IMR-90 (cell line): ENCODE data around the gene ATP5F1C. TPM values are rescaled to one million over a fixed set of nuclear protein-coding genes. Genes with fewer than 3 reads are reported as not detected.

Experiments
- ATAC-seq: fragments of 200-7000 bp; cut with Tn5 transposase; 2 replicates; pipeline ENCODE4 v1.9.1; 2020; ENCODE audit warnings: low read depth, mild to moderate bottlenecking, moderate library complexity
- BruUV-seq: library from RNA; stranded (reverse); fragments of 400-500 nt; replicated peaks from 2 replicates; lab custom pipeline; 2021; lab: Mats Ljungman, UMichigan
- CTCF ChIA-PET: fragments of 300-600 bp; formaldehyde crosslinking; extraction: SDS; loops from one replicate; lab custom pipeline; 2021; ENCODE audit warnings: antibody characterized with exemption; lab: Yijun Ruan, JAX
- POLR2A ChIA-PET: fragments of 300-600 bp; sonication (Branson Sonifier 250); formaldehyde crosslinking; loops from one replicate; lab custom pipeline; 2022; ENCODE audit warnings: antibody characterized with exemption; ENCODE audit not compliant: unreplicated experiment; lab: Charles Lee
- DNase-seq: peaks from one replicate; pipeline ENCODE4 v3.0.0; 2013
- H2AFZ ChIP-seq: replicated peaks from 2 replicates; pipeline ENCODE3; 2013; ENCODE audit warnings: low read length, mild to moderate bottlenecking; ENCODE audit not compliant: poor library complexity
- H2AK5ac ChIP-seq: 2 replicates; pipeline ENCODE4 v1.6.1; 2013; ENCODE audit warnings: low read depth, low read length, inconsistent platforms
- H2AK9ac ChIP-seq: replicated peaks from 2 replicates; pipeline ENCODE3; 2013; ENCODE audit warnings: mild to moderate bottlenecking, low read depth, low read length, moderate library complexity; ENCODE audit not compliant: poor library complexity
- H2BK120ac ChIP-seq: 2 replicates; pipeline ENCODE4 v1.6.1; 2013; ENCODE audit warnings: low read depth, low read length, inconsistent platforms
- H2BK15ac ChIP-seq: 3 replicates; pipeline ENCODE4 v1.6.1; 2013; ENCODE audit warnings: low read depth, low read length, inconsistent platforms
- H2BK20ac ChIP-seq: 2 replicates; pipeline ENCODE4 v1.6.1; 2013; ENCODE audit warnings: low read depth, mild to moderate bottlenecking, inconsistent platforms, low read length, moderate library complexity
- H2BK5ac ChIP-seq: 2 replicates; pipeline ENCODE4 v1.6.1; 2013; ENCODE audit warnings: mild to moderate bottlenecking, low read depth, low read length, inconsistent platforms; ENCODE audit not compliant: poor library complexity, severe bottlenecking
- H3K14ac ChIP-seq: replicated peaks from 2 replicates; pipeline ENCODE4 v1.6.1; 2013; ENCODE audit warnings: low read depth, low read length, inconsistent platforms
- H3K18ac ChIP-seq: 2 replicates; pipeline ENCODE4 v1.6.1; 2013; ENCODE audit warnings: low read depth, low read length, control low read depth
- H3K23ac ChIP-seq: 2 replicates; pipeline ENCODE4 v1.6.1; 2013; ENCODE audit warnings: low read depth, low read length, inconsistent platforms
- H3K27ac ChIP-seq: 2 replicates; pipeline ENCODE4 v1.5.1; 2013; ENCODE audit warnings: mild to moderate bottlenecking, control low read depth, low read length; ENCODE audit not compliant: insufficient read depth
- H3K27me3 ChIP-seq: 2 replicates; pipeline ENCODE4 v1.6.1; 2013; ENCODE audit warnings: low read length; ENCODE audit not compliant: control insufficient read depth, insufficient read depth
- H3K36me3 ChIP-seq: 2 replicates; pipeline ENCODE4 v1.6.1; 2013; ENCODE audit warnings: low read length, mixed read lengths; ENCODE audit not compliant: control insufficient read depth, insufficient read depth
- H3K4ac ChIP-seq: 2 replicates; pipeline ENCODE4 v1.6.1; 2013; ENCODE audit warnings: low read depth, low read length, inconsistent platforms
- H3K4me1 ChIP-seq: 2 replicates; pipeline ENCODE4 v1.6.1; 2013; ENCODE audit warnings: low read length, mixed read lengths; ENCODE audit not compliant: control insufficient read depth, insufficient read depth
- H3K4me2 ChIP-seq: 2 replicates; pipeline ENCODE4 v1.6.1; 2013; ENCODE audit warnings: low read depth, mild to moderate bottlenecking, control low read depth, low read length, moderate library complexity
- H3K4me3 ChIP-seq: 2 replicates; pipeline ENCODE4 v1.5.1; 2013; ENCODE audit warnings: low read depth, mild to moderate bottlenecking, control low read depth, low read length, moderate library complexity; ENCODE audit not compliant: insufficient read depth
- H3K56ac ChIP-seq: 2 replicates; pipeline ENCODE4 v1.6.1; 2013; ENCODE audit warnings: low read length, inconsistent platforms; ENCODE audit not compliant: insufficient read depth; ENCODE audit errors: extremely low read depth
- H3K79me1 ChIP-seq, 2 experiments: 2 replicates each; pipeline ENCODE4 v1.6.1; 2013; ENCODE audit warnings: low read length in 2 of 2, inconsistent platforms in 1 of 2, low read depth in 1 of 2
- H3K9ac ChIP-seq: 2 replicates; pipeline ENCODE4 v1.6.1; 2013; ENCODE audit warnings: low read depth, low read length, control low read depth
- H3K9me1 ChIP-seq: 2 replicates; pipeline ENCODE4 v1.6.1; 2013; ENCODE audit warnings: low read length, inconsistent platforms; ENCODE audit not compliant: insufficient read depth
- H3K9me3 ChIP-seq: 2 replicates; pipeline ENCODE4 v1.6.1; 2013; ENCODE audit warnings: low read length; ENCODE audit not compliant: control insufficient read depth, insufficient read depth
- H4K20me1 ChIP-seq: 2 replicates; pipeline ENCODE4 v1.6.1; 2013; ENCODE audit warnings: low read length, inconsistent platforms; ENCODE audit not compliant: insufficient read depth
- H4K5ac ChIP-seq: 2 replicates; pipeline ENCODE4 v1.6.1; 2013; ENCODE audit warnings: mild to moderate bottlenecking, low read depth, low read length, control low read depth
- H4K8ac ChIP-seq, 2 experiments: 2 replicates each; pipeline ENCODE4 v1.6.1; 2013; ENCODE audit warnings: low read depth in 2 of 2, low read length in 2 of 2, control low read depth in 1 of 2, inconsistent platforms in 1 of 2
- H4K91ac ChIP-seq: 2 replicates; pipeline ENCODE4 v1.6.1; 2013; ENCODE audit warnings: low read depth, low read length, inconsistent platforms; ENCODE audit not compliant: insufficient read depth
- MAZ ChIP-seq: IDR thresholded peaks from 2 replicates; pipeline ENCODE4 v1.6.1; 2012; ENCODE audit warnings: low read depth, mild to moderate bottlenecking, low read length, improper control_type of control experiment, moderate library complexity, borderline replicate concordance
- WGBS, 2 experiments: methylation state at CpG; one replicate each; pipeline versions ENCODE4 v1.1.5 to v1.1.7; 2013; ENCODE audit warnings: missing lambda C conversion rate in 2 of 2; ENCODE audit not compliant: insufficient read length in 1 of 2; ENCODE audit errors: extremely low coverage in 2 of 2; 5-methylcytosine and 5-hydroxymethylcytosine counted together
- dilution Hi-C: fragments of 300-500 bp; cut with HindIII; formaldehyde crosslinking; loops from one replicate; pipeline ENCODE4 v1.14.3; 2018; ENCODE audit warnings: low sequenced_read_pairs; ENCODE audit not compliant: unreplicated experiment
- in situ Hi-C: fragments of 300-500 bp; cut with MboI; formaldehyde crosslinking; loops from 3 replicates; pipeline ENCODE4 v1.14.3; 2019; ENCODE audit warnings: low sequenced_read_pairs, inconsistent platforms, mixed read lengths
- intact Hi-C: fragments of 100-400 bp; cut with micrococcal nuclease; formaldehyde crosslinking; loops from 2 replicates; pipeline ENCODE4 v1.10.0; 2022
- polyA plus RNA-seq, 3 experiments: library from polyadenylated mRNA; depleted of rRNA; stranded (reverse); fragments of >200 nt; gene quantifications; 2 replicates each; pipeline ENCODE4 v1.2.3, GENCODE V29; 2012; ENCODE audit warnings: low replicate concordance in 1 of 3
- total RNA-seq: library from RNA; depleted of rRNA; stranded (reverse); fragments of >200 nt; gene quantifications from 2 replicates; pipeline ENCODE4 v1.2.3, GENCODE V29; 2012
- TF ChIP-seq, protein P1 (sequence below): fragments of 150-350 bp; IDR thresholded peaks from 2 replicates; pipeline ENCODE4 v1.6.1; 2016; ENCODE audit warnings: low read depth, mild to moderate bottlenecking, low read length, moderate library complexity, borderline replicate concordance

Gene ATP5F1C
- total and polyA plus RNA-seq, 2 of the 4 experiments (the other 2 are of a cell fraction): 357 to 367 TPM

DNA sequence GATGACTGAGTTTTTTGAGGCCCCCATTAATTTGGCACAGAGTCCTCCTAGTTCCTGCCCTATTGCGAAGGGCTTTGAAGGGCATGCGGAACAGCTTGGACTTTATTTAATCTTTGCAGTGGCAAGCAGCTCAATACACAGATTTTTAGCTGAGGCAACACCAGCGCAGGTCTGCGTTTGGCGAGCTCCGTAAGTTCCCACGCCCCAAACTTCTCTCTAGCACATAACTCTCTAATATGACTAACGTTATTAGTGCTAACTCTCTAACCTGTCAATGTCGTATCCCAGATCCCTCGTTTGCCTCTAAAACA is 30.0 kb downstream of the ATP5F1C start:
- no peak overlapping the region for H3K4ac ChIP-seq
- no peak overlapping the region for H3K23ac ChIP-seq
- H3K14ac ChIP-seq: no peak overlapping the region
- TF ChIP-seq, protein P1, sequence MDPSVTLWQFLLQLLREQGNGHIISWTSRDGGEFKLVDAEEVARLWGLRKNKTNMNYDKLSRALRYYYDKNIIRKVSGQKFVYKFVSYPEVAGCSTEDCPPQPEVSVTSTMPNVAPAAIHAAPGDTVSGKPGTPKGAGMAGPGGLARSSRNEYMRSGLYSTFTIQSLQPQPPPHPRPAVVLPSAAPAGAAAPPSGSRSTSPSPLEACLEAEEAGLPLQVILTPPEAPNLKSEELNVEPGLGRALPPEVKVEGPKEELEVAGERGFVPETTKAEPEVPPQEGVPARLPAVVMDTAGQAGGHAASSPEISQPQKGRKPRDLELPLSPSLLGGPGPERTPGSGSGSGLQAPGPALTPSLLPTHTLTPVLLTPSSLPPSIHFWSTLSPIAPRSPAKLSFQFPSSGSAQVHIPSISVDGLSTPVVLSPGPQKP: no peak
- TF ChIP-seq MAZ: no peak
- H4K8ac ChIP-seq: peak overlapping the region; percentile 30 to 95
- H2BK5ac ChIP-seq: no peak overlapping the region
- no peaks in the 10 kb centered on the region; the same call in 1 of the 2 replicates for H3K36me3 ChIP-seq
- H3K27me3 ChIP-seq: peaks cover 15% of the 10 kb centered on the region; the same call in 1 of the 2 replicates
- no peak overlapping the region for H2BK15ac ChIP-seq
- peak overlapping the region; percentile 65; the same call in 1 of the 2 replicates for H4K5ac ChIP-seq
- no peak overlapping the region for H2AK5ac ChIP-seq
- BruUV-seq: no TSS peak
- H4K20me1 ChIP-seq: peaks cover 3% of the 10 kb centered on the region; the same call in 1 of the 2 replicates
- no peak overlapping the region for H2BK120ac ChIP-seq
- intact Hi-C loops: no loop called here
- peak overlapping the region; percentile 77 for H2AK9ac ChIP-seq
- CTCF ChIA-PET: interaction anchor here (0.6 to 1.0 kb wide), 2 partner anchors 10 to 1424 kb away, joined by 3 read pairs; no protein-coding TSS in a partner anchor
- H3K4me3 ChIP-seq: peak overlapping the region; percentile 93
- no peak overlapping the region; the same call in 1 of the 2 replicates for H3K9ac ChIP-seq
- H3K9me1 ChIP-seq: no peaks in the 10 kb centered on the region
- POLR2A ChIA-PET: no interaction called here
- ATAC-seq (no peak), DNase-seq (no peak)
- H3K4me2 ChIP-seq: peak overlapping the region; percentile 95
- peak overlapping the region; percentile 98 for H2AFZ ChIP-seq
- H3K9me3 ChIP-seq: no peaks in the 10 kb centered on the region
- peaks cover 5 to 23% of the 10 kb centered on the region in 2 experiments for H3K79me1 ChIP-seq
- no peak overlapping the region for H2BK20ac ChIP-seq
- in situ Hi-C loops: no loop called here
- no peak overlapping the region for H3K56ac ChIP-seq
- 4% methylated on average over 5 of the region's 10 CpGs; no CpG with 5 or more reads in 1 of the 2 experiments for WGBS, 2 experiments
- dilution Hi-C loops: no loop called here
- no peak overlapping the region for H3K27ac ChIP-seq
- no peak overlapping the region for H4K91ac ChIP-seq
- no peak overlapping the region for H3K18ac ChIP-seq
- no peaks in the 10 kb centered on the region for H3K4me1 ChIP-seq
